Measurements from ENCODE around the gene SLC17A7.
A peak's percentile ranks its signal among the peaks of the same experiment; 100 is the strongest.

SLC17A7 gene

GRCh38 chr19:49443366-49444099, 2.2 kb upstream of the SLC17A7 start:
- Histone ChIP-seq H3K27me3 (replicated peaks) (peaks cover 36% of the 10 kb centered on the region), H3K27ac (no peak overlapping the region), H3K36me3 (replicated peaks) (no peaks in the 10 kb centered on the region), H3K4me3 (ENCODE audit: low read depth, low read length) (peak overlapping the region; percentile 66)
- peak; percentile 89 for TF ChIP-seq CTCF (IDR thresholded peaks at IDR 0.05; ENCODE audit: low read depth, low read length, missing control alignments)
- in situ Hi-C loops (cut with HindIII; ENCODE audit: low pct_ligation_motif_present, low sequenced_read_pairs), result no loop called here
- peak; percentile 88 for DNase-seq

GRCh38 chr19:49442771-49443365, 1.5 kb upstream of the SLC17A7 start:
- DNase-seq, result peak; percentile 87
- in situ Hi-C loops (cut with HindIII; ENCODE audit: low pct_ligation_motif_present, low sequenced_read_pairs), result no loop called here
- no peak overlapping the region for H3K27ac ChIP-seq
- H3K27me3 ChIP-seq (replicated peaks), result peaks cover 42% of the 10 kb centered on the region
- peak overlapping the region; percentile 66 for H3K4me3 ChIP-seq (ENCODE audit: low read depth, low read length)
- TF ChIP-seq CTCF (IDR thresholded peaks at IDR 0.05; ENCODE audit: low read depth, low read length, missing control alignments), result no peak
- H3K36me3 ChIP-seq (replicated peaks), result no peaks in the 10 kb centered on the region

GRCh38 chr19:49442354-49442753, 1.0 kb upstream of the SLC17A7 start:
- Histone ChIP-seq H3K36me3 (replicated peaks) (no peaks in the 10 kb centered on the region), H3K27ac (no peak overlapping the region), H3K27me3 (replicated peaks) (peaks cover 44% of the 10 kb centered on the region), H3K4me3 (ENCODE audit: low read depth, low read length) (no peak overlapping the region)
- DNase-seq, result no peak
- TF ChIP-seq CTCF (IDR thresholded peaks at IDR 0.05; ENCODE audit: low read depth, low read length, missing control alignments), result no peak
- in situ Hi-C loops (cut with HindIII; ENCODE audit: low pct_ligation_motif_present, low sequenced_read_pairs), result no loop called here

- Histone ChIP-seq H3K4me3 (ENCODE audit: low read depth, low read length) (no peak overlapping the region), H3K27ac (no peak overlapping the region), H3K27me3 (replicated peaks) (peaks cover 47% of the 10 kb centered on the region), H3K36me3 (replicated peaks) (no peaks in the 10 kb centered on the region)
- TF ChIP-seq CTCF (IDR thresholded peaks at IDR 0.05; ENCODE audit: low read depth, low read length, missing control alignments), result no peak
- in situ Hi-C loops (cut with HindIII; ENCODE audit: low pct_ligation_motif_present, low sequenced_read_pairs), result no loop called here
- DNase-seq, result no peak
Measured at GRCh38 chr19:49441960-49442350, 628 bp upstream of the SLC17A7 start.

- no peak overlapping the region for H3K27ac ChIP-seq
- H3K36me3 ChIP-seq (replicated peaks), result no peaks in the 10 kb centered on the region
- H3K27me3 ChIP-seq (replicated peaks), result peaks cover 60% of the 10 kb centered on the region
- in situ Hi-C loops (cut with HindIII; ENCODE audit: low pct_ligation_motif_present, low sequenced_read_pairs), result no loop called here
- no peak for DNase-seq
- H3K4me3 ChIP-seq (ENCODE audit: low read depth, low read length), result no peak overlapping the region
- no peak for TF ChIP-seq CTCF (IDR thresholded peaks at IDR 0.05; ENCODE audit: low read depth, low read length, missing control alignments)
Measured at GRCh38 chr19:49440439-49441209, 703 bp downstream of the SLC17A7 start.

Data from brain microvascular endothelial cell (primary cell).